ENCODE measurements around the gene ANKRD13D.
A peak's percentile ranks its signal among the peaks of the same experiment; 100 is the strongest.

The ANKRD13D gene

DNA sequence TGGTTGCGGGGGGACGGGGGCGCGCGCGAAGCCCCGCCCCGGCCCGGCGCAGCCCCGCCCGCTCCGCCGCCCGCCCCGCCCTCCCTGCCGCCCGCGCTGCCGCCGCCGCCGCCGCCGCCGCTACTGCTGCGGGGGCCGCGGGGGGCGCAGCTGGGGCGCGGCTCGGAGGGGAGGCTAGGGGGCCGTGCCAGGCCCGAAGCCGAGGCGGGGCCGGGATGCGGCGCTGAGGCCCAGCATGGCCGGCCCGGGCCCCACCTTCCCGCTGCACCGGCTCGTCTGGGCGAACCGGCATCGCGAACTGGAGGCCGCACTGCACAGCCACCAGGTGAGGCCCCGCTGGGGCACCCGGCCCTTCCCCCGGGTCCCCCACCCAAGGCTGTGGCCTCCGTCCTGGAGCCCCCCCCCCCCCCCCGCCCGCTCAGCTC, at the start of gene ANKRD13D:
Gene ANKRD13D (plus strand): TSS at position 78 of the 425 bp plus-strand sequence. CDS start 158 bp downstream, at position 236.
- no peak for TF ChIP-seq CTCF (conservative IDR thresholded peaks at IDR 0.05; ENCODE audit: low read length)
- no peak for DNase-seq (ENCODE audit: low read depth)
- peak within 1 kb of the TSS; percentile 82 for H3K4me3 ChIP-seq (ENCODE audit: low read length)

GRCh38 chr11:67239783-67240575, 49.1 kb upstream of the ANKRD13D start:
- peak; percentile 17; the same call in 1 of the 2 replicates for TF ChIP-seq CTCF (conservative IDR thresholded peaks at IDR 0.05; ENCODE audit: low read length)
- peak; percentile 99 for DNase-seq (ENCODE audit: low read depth)
- H3K4me3 ChIP-seq (ENCODE audit: low read length): peak overlapping the region; percentile 86

GRCh38 chr11:67240576-67241389, 48.3 kb upstream of the ANKRD13D start:
- DNase-seq (ENCODE audit: low read depth): peak; percentile 82
- peak overlapping the region; percentile 86 for H3K4me3 ChIP-seq (ENCODE audit: low read length)
- TF ChIP-seq CTCF (conservative IDR thresholded peaks at IDR 0.05; ENCODE audit: low read length): no peak

- TF ChIP-seq CTCF (conservative IDR thresholded peaks at IDR 0.05; ENCODE audit: low read length): no peak
- DNase-seq (ENCODE audit: low read depth): no peak
- no peak overlapping the region for H3K4me3 ChIP-seq (ENCODE audit: low read length)
These were observed 46.6 kb upstream of the ANKRD13D start for GRCh38 chr11:67242548-67242947.

- no peak for TF ChIP-seq CTCF (conservative IDR thresholded peaks at IDR 0.05; ENCODE audit: low read length)
- DNase-seq (ENCODE audit: low read depth): no peak
These were observed 46.1 kb upstream of the ANKRD13D start for GRCh38 chr11:67243051-67243450.

DNA sequence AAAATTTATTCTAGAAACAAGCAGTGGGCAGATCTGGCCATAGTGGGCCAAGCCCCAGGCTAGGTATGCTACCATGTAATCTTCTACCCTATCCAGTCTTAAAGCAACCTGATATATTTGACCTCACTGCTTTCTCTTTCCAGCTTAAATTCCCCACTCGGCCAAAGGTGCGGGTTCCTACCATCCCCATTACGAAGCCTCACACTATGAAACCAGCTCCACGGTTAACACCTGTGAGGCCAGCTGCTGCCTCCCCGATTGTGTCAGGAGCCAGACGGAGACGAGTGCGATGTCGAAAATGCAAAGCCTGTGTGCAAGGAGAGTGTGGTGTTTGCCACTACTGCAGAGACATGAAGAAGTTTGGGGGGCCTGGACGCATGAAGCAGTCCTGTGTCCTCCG, 44.1 kb upstream of the ANKRD13D start:
- no peak overlapping the region for H3K4me3 ChIP-seq (ENCODE audit: low read length)
- no peak for TF ChIP-seq CTCF (conservative IDR thresholded peaks at IDR 0.05; ENCODE audit: low read length)
- DNase-seq (ENCODE audit: low read depth): no peak

More at GRCh38 chr11:67243051-67243450, 46.1 kb upstream of the ANKRD13D start:
- no peak overlapping the region for H3K4me3 ChIP-seq (ENCODE audit: low read length)

Data from AG10803 (cell line).